Hindlimb muscle (tissue), 1 donor: ENCODE data around the gene PKD1. TPM values are rescaled to one million over a fixed set of nuclear protein-coding genes. Genes with fewer than 3 reads are reported as not detected.

Source experiments
- DNase-seq: peaks from one replicate; pipeline ENCODE4 v3.0.0-alpha.2; 2013
- polyA plus RNA-seq: library from polyadenylated mRNA; unstranded; fragments of 120-200 nt; gene quantifications from one replicate; pipeline ENCODE4 v1.2.1, GENCODE V29; 2013; ENCODE audit not compliant: insufficient read length

The PKD1 gene
- 181 TPM for polyA plus RNA-seq

GRCh38 chr16:2135770-2136490 lies at the start of gene PKD1:
Gene PKD1 (minus strand): TSS chr16:2135898. CDS start chr16:2135689, 209 bp downstream.
- peak; percentile 95 for DNase-seq

DNA sequence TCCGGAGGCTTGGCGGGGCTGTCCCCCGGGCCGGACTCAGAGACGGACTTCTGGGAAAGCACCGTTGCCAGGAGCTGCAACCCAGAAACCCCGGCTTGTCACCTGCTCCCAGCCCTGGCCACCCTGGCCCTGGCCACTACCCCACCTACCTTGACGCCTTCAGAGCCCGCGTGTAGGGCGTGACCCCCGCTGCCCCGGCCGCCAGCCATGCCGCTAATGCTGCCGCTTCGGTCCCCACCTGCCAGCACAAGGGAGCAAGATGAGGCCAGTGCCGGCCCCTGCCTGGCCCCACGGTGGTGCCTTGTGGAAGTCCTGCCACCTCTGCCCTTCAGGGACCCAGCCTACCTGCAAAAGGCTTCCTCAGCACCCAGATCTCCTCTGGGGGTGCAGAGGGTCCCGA lies 49.3 kb upstream of the PKD1 start:
- DNase-seq = no peak

DNA sequence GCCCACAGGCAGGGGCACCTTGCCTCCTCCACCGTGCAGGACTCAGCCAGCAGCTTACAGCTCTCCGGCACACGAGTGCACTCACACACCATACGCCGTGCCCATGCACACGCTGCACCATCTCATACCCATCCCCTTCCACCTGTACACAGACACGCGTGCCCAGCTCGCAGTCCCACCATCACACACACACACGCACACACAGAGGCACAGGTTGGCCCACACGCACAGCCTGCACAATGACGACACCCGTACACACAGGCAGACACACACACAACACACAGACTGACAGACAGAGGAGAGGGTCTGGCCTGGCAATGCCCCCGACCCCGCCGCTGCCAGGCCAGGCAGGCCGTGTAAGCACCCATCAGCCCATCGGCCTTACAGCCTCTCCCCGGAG lies 48.6 kb upstream of the PKD1 start:
- DNase-seq = no peak

- DNase-seq = no peak
Observed at GRCh38 chr16:2183671-2184070, 48.0 kb upstream of the PKD1 start.

DNA sequence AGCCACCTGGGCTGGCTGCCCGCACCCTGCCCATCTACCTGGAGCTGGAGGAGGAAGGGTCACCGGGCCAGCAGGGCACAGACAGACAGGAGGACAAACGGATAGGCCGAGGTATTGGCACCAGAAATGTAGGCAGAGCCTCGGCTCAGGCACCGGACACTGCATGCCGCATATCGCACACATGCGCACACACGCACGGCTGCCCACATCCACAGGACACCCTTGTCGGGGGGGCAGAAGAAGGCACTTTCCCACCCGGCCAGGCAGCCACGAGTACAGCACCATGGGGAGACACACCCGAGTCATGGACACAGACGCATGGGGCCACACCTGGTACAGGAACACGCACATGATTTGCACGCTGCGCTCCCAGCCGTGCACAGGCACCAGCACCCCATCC lies 46.3 kb upstream of the PKD1 start:
- DNase-seq = no peak

DNA sequence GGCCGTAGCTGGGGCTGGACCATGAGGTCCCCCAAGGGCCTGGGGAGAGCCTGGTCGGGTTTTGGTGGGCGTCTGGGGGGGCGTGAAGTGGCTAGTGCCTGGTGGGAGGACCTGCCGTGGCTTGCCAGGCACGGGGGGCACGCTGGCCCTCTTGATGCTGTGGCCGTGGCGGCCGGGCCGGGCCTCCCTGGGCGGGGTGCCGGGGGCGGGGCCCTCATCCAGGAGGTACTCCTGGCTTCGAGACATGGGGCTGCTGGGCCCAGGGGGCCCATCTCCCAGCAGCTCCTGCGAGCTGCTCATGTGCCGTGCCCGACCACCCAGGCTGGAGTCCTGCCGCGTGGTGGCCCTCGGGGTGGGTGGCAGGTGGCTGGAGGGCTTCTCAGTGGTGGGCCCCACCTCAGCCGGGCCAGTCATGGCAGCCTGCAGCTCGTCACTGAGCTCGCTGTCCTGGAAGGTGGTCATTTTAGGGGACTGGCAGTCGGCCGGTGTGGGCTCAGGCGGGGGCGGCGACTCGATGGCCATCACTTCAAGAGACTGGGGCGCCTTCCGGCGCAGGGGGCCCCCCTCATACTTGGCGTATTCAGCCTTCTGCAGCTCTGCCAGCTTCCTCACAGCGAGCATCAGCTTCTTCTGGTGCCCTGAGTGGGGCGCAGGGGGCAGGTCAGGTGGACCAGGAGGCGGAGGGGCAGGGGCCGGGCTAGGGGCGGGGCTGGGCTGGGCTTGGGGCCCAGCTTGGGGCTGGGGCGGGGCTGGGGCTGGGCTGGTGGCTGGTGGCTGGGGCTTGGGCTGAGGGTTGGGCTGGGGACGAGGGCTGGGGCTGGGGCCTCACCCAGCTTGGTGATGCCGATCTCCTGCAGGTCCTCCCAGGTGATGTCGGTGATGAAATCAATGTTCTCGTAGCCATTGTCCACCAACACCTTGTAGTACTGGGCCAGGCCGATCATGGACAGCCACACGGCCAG lies 45.5 kb upstream of the PKD1 start:
- no peak for DNase-seq

DNA sequence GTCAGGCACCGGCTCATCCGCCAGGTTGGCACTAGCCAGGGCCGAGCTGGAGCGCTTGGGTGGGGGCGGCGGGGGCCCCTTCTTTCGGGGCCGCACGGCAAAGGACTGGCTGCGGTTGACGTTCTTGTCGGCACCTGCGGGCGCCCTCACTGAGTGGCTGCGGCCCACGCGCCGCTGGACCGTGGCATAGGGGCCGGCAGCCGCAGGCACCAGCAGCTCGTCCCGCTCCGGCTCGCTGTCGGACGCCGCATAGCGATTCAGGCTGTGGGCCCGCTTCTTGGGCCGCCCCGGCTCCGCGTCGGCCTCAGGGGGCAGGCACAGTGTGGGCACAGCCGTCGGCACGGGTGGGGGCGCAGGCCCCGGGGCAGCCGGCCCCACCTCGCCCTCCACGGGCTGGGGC lies 44.8 kb upstream of the PKD1 start:
- no peak for DNase-seq

DNA sequence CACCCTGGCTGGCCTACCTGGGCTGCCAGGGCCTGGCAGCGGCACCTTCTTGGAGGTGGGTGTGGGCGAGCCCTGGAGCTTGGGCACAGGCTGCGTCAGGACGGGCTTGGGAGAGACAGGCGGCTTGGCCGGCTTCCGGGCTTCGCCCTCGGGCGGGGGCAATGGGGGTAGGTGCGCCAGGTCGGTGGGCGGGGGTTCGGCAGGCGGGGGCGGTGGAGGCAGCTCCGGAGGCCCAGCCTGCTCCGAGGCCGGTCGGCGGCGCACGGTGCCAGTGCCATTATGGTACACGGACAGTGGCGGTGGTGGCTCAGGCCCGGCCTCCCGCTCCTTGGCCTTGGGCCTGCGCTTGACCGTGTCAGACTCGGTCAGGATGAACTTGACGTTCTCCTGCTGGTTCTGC lies 43.9 kb upstream of the PKD1 start:
- DNase-seq = no peak

DNA sequence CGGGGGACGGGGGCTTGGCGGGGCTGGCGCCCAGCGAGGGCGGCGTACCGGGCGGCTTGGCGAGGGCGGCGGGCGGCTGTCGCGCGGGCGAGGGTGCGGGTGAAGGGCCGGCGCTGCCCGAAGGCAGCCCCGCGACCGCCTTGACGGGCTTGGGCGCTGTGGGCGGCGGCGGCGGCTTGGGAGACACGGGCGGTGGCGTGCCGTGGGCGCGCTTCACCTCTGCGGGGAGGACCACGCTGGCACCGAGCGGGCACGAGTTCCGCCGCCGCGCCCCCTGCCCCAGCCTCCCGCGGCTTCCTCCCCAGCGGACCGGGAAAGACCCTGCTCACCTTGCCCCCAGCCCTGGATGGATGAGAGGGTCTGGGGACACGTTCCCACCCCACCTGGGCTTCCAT lies 43.4 kb upstream of the PKD1 start:
- DNase-seq = no peak

DNA sequence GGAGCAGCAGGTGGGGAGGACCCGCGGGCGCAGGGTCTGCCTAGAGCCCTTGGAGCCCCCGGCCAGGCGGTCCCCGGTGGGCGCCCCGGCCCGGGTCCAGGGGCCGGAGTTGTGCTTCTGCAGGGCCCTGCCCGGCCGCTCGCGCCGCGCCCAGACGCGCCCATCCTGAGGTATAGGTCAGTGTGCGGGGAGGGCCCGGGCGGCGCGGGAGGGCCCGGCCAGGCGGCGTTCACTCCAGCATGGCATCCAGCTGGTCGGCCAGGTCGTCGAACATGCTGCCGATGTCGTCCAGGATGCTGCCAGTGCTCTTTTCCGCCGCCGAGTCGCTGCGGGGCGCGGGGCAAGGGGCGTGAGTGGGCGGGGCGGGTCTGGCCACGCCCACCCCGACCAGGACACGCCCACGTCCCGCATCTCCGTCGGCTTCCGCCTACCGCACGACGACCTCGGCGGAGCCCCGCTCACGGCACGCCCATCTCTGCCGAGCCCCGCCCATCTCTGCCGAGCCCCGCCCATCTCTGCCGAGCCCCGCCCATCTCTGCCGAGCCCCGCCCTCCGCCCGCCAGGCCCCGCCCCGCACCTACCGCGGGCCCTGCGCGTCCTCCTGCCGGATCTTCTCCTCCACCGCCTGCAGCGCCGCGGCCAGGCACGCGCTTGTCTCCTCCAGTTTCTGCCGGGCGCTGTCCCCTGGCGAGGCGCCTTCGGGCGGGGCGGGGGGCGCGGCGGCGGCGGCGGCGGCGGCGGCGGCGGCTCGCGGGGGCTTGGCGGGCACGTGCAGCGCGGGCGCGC lies 42.8 kb upstream of the PKD1 start:
- DNase-seq = no peak

- no peak for DNase-seq
Observed at GRCh38 chr16:2177561-2177960, 41.9 kb upstream of the PKD1 start.

GRCh38 chr16:2177101-2177500 lies 41.4 kb upstream of the PKD1 start:
- no peak for DNase-seq

DNA sequence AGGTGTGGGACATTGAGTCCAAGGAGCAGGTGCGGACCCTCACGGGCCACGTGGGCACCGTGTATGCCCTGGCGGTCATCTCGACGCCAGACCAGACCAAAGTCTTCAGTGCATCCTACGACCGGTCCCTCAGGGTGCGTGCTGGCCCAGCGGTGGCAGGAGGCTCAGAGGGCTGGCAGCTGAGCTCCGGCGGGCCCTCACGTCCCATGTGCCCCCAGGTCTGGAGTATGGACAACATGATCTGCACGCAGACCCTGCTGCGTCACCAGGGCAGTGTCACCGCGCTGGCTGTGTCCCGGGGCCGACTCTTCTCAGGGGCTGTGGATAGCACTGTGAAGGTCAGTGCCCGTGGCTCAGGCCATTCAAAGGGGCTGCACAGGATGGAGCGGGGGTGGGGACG lies 40.3 kb upstream of the PKD1 start:
- DNase-seq = no peak

GRCh38 chr16:2175454-2175853 lies 39.8 kb upstream of the PKD1 start:
- no peak for DNase-seq

DNA sequence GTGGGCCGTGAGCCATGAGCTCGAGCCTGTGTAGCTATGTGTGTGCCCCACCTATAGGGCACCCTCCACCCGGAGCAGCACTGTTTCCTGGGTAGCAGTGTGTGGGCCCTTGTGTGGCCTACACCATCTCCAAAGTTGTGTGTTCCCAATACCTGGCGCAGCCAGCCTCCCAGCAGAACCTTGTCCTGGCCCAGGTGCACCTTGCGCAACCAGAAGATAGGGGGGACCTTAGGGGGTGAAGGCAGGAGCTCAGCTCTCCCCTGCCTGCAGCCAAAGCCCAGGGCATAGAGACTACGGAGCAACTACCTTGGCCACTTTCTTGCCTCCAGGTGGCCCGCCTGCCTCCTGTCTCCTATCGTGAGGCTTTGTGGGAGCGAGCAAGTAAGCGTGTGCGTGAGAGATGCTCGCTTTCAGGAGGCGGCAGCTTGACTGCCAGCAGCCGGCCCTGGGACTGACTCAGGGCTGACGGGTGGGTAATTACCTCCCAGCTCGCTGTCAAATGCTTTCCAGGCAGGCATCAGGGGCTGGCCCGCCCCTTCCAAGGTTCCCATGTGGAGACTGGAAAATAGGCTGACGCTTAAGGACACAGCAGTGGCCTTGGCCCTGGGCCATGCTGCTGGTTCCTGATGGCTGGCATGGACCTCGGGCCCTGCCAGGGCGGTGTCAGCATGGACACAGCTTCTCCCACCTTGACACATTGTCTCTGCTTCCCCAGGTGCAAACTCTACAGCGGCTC lies 38.9 kb upstream of the PKD1 start:
- no peak for DNase-seq

DNA sequence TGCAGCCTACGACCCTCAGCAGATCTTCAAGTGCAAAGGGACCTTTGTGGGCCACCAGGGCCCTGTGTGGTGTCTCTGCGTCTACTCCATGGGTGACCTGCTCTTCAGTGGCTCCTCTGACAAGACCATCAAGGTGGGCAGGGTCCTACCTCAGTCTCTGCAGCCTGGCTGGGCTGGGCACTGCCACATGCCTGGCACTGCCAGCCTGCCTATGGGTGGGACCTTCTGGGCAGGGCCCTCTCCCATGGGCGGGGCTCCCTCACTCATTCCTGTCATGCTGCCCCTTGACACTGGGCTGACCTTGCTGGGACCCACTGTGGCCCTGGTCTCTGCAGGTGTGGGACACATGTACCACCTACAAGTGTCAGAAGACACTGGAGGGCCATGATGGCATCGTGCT lies 38.2 kb upstream of the PKD1 start:
- no peak for DNase-seq

DNA sequence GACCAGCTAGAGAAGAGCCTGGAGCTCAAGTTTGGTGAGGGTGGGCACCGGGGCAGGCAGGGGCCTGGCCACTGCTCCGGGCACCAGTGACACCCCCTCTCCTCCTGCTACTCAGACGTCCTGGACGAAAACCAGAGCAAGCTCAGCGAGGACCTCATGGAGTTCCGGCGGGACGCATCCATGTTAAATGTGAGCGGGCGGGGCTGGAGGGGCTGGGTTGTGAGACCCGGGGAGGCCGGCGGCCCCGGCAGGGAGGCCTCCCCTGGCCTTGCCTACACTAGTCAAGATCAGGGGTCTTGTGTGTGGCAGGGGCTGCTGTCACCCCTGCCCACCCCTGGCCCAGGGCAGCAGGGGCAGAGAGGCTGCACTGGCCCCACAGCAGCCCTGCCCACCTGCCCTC lies 37.7 kb upstream of the PKD1 start:
- no peak for DNase-seq

- no peak for DNase-seq
Observed at GRCh38 chr16:2172688-2173335, 37.1 kb upstream of the PKD1 start.

DNA sequence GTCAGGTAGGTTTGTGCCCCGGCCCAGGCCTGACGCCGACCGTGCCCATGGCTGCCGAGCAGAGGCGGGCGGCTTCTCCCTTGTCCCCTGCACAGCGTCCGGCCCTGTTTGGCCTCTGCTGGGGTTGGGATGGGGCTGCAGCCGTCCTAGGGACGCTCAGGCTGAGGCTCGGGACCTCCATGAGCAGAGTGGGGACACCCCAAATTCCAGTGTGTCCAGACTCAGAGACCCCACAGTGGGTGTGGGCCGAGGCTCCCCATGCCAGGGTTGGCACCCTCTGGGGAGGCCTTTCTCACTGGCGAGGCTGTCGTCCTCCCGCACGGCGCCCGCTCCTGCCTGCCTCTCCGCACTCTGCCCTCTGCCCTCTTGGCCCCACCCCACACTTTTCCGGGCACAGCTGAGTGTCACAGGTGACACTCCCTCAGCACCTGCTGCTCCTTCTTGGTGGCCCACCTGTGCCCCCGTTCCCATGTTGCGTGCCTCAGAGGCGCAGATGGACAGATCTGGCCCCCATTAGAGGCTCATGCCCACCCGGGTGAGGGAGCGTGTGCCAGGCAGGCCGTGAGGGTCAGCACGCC lies 36.0 kb upstream of the PKD1 start:
- DNase-seq = no peak

- DNase-seq = no peak
Observed at GRCh38 chr16:2170587-2171435, 35.1 kb upstream of the PKD1 start.
